HG03521 (cell line): ENCODE results near the gene MDM2.

ENCODE experiments used
- ATAC-seq: cut with Tn5 transposase; IDR thresholded peaks from one replicate; pipeline ENCODE4 v1.9.1; 2021; ENCODE audit warnings: mild to moderate bottlenecking, moderate library complexity; ENCODE audit not compliant: unreplicated experiment

Gene MDM2

GRCh38 chr12:68896881-68897540 is 89.0 kb downstream of the MDM2 start:
- ATAC-seq, result no peak

GRCh38 chr12:68899251-68899771 is 91.3 kb downstream of the MDM2 start:
- no peak for ATAC-seq

GRCh38 chr12:68900241-68900640 is 92.3 kb downstream of the MDM2 start:
- ATAC-seq, result no peak
